ENCODE data around the gene SYT2. TPM values are rescaled to one million over a fixed set of nuclear protein-coding genes. Genes with fewer than 3 reads are reported as not detected.
A peak's percentile ranks its signal among the peaks of the same experiment; 100 is the strongest.
"Not testable (repeated sequence)": the region's sequence is repeated elsewhere in the genome, so short reads cannot be mapped to it uniquely, and the experiment has no call there.

The SYT2 gene
- total and polyA plus RNA-seq, 4 donors: 0.01 to 0.23 (median 0.03) TPM

- H3K4me1 ChIP-seq (ENCODE audit: control insufficient read depth in 5 of 5, insufficient read depth in 5 of 5, low read length in 5 of 5): peaks cover 0 to under 1% (median 0%) of the 10 kb centered on the region in 5 donors
- no peak for DNase-seq
- peaks cover 0 to 4% (median 0%) of the 10 kb centered on the region in 3 donors for H3K27me3 ChIP-seq (ENCODE audit: control insufficient read depth in 3 of 3, insufficient read depth in 3 of 3, low read length in 2 of 3)
- no peaks in the 10 kb centered on the region for H3K36me3 ChIP-seq (ENCODE audit: control insufficient read depth in 4 of 4, insufficient read depth in 4 of 4, low read length in 4 of 4)
- H3K4me3 ChIP-seq: no peak overlapping the region
- H3K9me3 ChIP-seq (ENCODE audit: control insufficient read depth in 4 of 4, insufficient read depth in 3 of 4, low read length in 3 of 4): peaks cover 0 to 2% (median 0%) of the 10 kb centered on the region in 4 donors
- H3K9ac ChIP-seq (ENCODE audit: insufficient read depth in 1 of 2, low read length in 2 of 2): no peak overlapping the region
- 88 to 89% methylated on average over 10 of the region's 10 CpGs for WGBS, 2 donors
- no peak for ATAC-seq (ENCODE audit: insufficient read depth, low FRiP score)
- no peak for TF ChIP-seq CTCF (IDR thresholded peaks at IDR 0.05; ENCODE audit: control extremely low read depth, extremely low read depth)
- H3K27ac ChIP-seq (ENCODE audit: low read depth in 1 of 2, low read length in 1 of 2): no peak overlapping the region
Observed at GRCh38 chr1:202632241-202632640, 78.0 kb downstream of the SYT2 start.

- Histone ChIP-seq H3K27me3 (ENCODE audit: control insufficient read depth in 3 of 3, insufficient read depth in 3 of 3, low read length in 2 of 3) (peaks cover 0 to 4% (median 0%) of the 10 kb centered on the region in 3 donors), H3K9ac (ENCODE audit: insufficient read depth in 1 of 2, low read length in 2 of 2) (no peak overlapping the region), H3K4me1 (ENCODE audit: control insufficient read depth in 5 of 5, insufficient read depth in 5 of 5, low read length in 5 of 5) (peaks cover 0 to 2% (median 0%) of the 10 kb centered on the region in 5 donors), H3K27ac (ENCODE audit: low read depth in 1 of 2, low read length in 1 of 2) (no peak overlapping the region), H3K36me3 (ENCODE audit: control insufficient read depth in 4 of 4, insufficient read depth in 4 of 4, low read length in 4 of 4) (no peaks in the 10 kb centered on the region), H3K4me3 (no peak overlapping the region), H3K9me3 (ENCODE audit: control insufficient read depth in 4 of 4, insufficient read depth in 3 of 4, low read length in 3 of 4) (peaks cover 0 to 2% (median 0%) of the 10 kb centered on the region in 4 donors)
- no peak for DNase-seq
- ATAC-seq (ENCODE audit: insufficient read depth, low FRiP score): no peak
- 62 to 63% methylated on average over 11 of the region's 11 CpGs for WGBS, 2 donors
- TF ChIP-seq CTCF (IDR thresholded peaks at IDR 0.05; ENCODE audit: control extremely low read depth, extremely low read depth): no peak
Observed at GRCh38 chr1:202631076-202631923, 79.0 kb downstream of the SYT2 start.

GRCh38 chr1:202630541-202630940, 79.7 kb downstream of the SYT2 start:
- ATAC-seq (ENCODE audit: insufficient read depth, low FRiP score) (no peak), DNase-seq (no peak)
- Histone ChIP-seq H3K27ac (ENCODE audit: low read depth in 1 of 2, low read length in 1 of 2) (no peak overlapping the region), H3K9ac (ENCODE audit: insufficient read depth in 1 of 2, low read length in 2 of 2) (no peak overlapping the region), H3K36me3 (ENCODE audit: control insufficient read depth in 4 of 4, insufficient read depth in 4 of 4, low read length in 4 of 4) (no peaks in the 10 kb centered on the region), H3K9me3 (ENCODE audit: control insufficient read depth in 4 of 4, insufficient read depth in 3 of 4, low read length in 3 of 4) (peaks cover 0 to 2% (median 0%) of the 10 kb centered on the region in 4 donors), H3K4me3 (no peak overlapping the region), H3K4me1 (ENCODE audit: control insufficient read depth in 5 of 5, insufficient read depth in 5 of 5, low read length in 5 of 5) (peaks cover 0 to 2% (median 0%) of the 10 kb centered on the region in 5 donors), H3K27me3 (ENCODE audit: control insufficient read depth in 3 of 3, insufficient read depth in 3 of 3, low read length in 2 of 3) (peaks cover 0 to 4% (median 0%) of the 10 kb centered on the region in 3 donors)
- WGBS, 2 donors: 77 to 78% methylated on average over 6 of the region's 6 CpGs
- TF ChIP-seq CTCF (IDR thresholded peaks at IDR 0.05; ENCODE audit: control extremely low read depth, extremely low read depth): no peak

- H3K36me3 ChIP-seq (ENCODE audit: control insufficient read depth in 4 of 4, insufficient read depth in 4 of 4, low read length in 4 of 4); H3K27me3 ChIP-seq (ENCODE audit: control insufficient read depth in 3 of 3, insufficient read depth in 3 of 3, low read length in 2 of 3); DNase-seq: not testable (repeated sequence)
Observed at GRCh38 chr1:202630096-202630495, 80.2 kb downstream of the SYT2 start.

GRCh38 chr1:202629257-202629811, 80.9 kb downstream of the SYT2 start:
- H3K9me3 ChIP-seq (ENCODE audit: control insufficient read depth in 4 of 4, insufficient read depth in 3 of 4, low read length in 3 of 4); DNase-seq; H3K36me3 ChIP-seq (ENCODE audit: control insufficient read depth in 4 of 4, insufficient read depth in 4 of 4, low read length in 4 of 4); H3K27me3 ChIP-seq (ENCODE audit: control insufficient read depth in 3 of 3, insufficient read depth in 3 of 3, low read length in 2 of 3); H3K9ac ChIP-seq (ENCODE audit: insufficient read depth in 1 of 2, low read length in 2 of 2); H3K4me3 ChIP-seq; H3K4me1 ChIP-seq (ENCODE audit: control insufficient read depth in 5 of 5, insufficient read depth in 5 of 5, low read length in 5 of 5); H3K27ac ChIP-seq (ENCODE audit: low read depth in 1 of 2, low read length in 1 of 2): not testable (repeated sequence)
- ATAC-seq (ENCODE audit: insufficient read depth, low FRiP score): peak; percentile 29
- WGBS, 2 donors: 57 to 71% methylated on average over 2 of the region's 2 CpGs

More at GRCh38 chr1:202630096-202630495, 80.2 kb downstream of the SYT2 start:
- not testable (repeated sequence) for H3K4me3 ChIP-seq; H3K9ac ChIP-seq (ENCODE audit: insufficient read depth in 1 of 2, low read length in 2 of 2); H3K4me1 ChIP-seq (ENCODE audit: control insufficient read depth in 5 of 5, insufficient read depth in 5 of 5, low read length in 5 of 5); ATAC-seq (ENCODE audit: insufficient read depth, low FRiP score); H3K27ac ChIP-seq (ENCODE audit: low read depth in 1 of 2, low read length in 1 of 2); H3K9me3 ChIP-seq (ENCODE audit: control insufficient read depth in 4 of 4, insufficient read depth in 3 of 4, low read length in 3 of 4)
- 88 to 90% methylated on average over 6 of the region's 6 CpGs for WGBS, 2 donors

All from lung (tissue), 12 donors.